ENCODE results near the gene GLS2.
"Not testable (repeated sequence)": the region's sequence is repeated elsewhere in the genome, so short reads cannot be mapped to it uniquely, and the experiment has no call there.

GLS2 gene

DNA sequence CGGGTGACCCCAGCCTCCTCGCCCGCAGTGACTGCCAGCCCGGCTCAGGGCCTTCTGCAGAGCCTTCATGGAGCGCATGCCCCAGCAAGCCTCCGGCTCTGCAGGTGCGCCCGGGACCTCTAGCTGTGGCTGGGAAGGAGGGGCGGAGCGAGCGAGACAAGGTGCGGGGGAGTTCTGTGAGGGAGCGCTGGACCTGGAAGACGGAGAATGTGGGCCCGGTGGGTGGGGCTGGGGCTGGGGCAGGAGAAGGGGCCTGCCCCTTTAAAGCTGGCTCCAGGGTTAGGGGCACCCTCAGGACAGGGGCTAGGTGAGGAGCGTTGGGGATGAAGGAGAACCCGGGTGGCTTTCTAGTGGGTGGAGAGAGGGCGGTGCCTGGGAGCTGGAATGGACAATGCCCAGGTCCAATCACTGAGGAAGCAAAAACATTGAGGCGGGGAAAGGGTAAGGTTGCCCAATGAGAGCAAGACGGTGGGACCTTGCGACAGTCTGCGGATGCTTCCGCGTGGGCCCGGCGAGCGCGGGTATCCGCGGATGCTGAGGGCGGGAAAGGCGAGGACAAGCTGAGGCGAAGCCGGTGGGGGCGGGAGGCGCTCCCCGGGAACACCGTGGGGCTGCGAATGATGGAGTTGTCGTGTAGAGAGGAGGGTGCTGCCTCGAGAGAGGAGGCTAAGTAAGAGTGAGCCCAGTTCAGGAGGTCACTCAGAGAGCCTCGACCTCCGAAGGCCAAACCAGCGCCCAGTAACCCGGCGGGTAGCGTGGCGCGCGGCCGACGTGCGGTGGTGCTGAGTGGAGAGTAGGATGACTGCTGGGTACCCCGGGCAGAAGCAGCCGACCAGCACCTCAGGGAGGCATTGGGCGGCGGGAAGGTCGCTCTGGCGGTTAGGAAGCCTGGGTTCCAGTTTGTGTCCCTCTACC lies at the start of gene GLS2:
Gene GLS2 (minus strand): TSS at position 121 of the 915 bp plus-strand sequence. CDS start 43 bp downstream, at position 78.
- peak; percentile 86 for DNase-seq (ENCODE audit: low spot score)

DNA sequence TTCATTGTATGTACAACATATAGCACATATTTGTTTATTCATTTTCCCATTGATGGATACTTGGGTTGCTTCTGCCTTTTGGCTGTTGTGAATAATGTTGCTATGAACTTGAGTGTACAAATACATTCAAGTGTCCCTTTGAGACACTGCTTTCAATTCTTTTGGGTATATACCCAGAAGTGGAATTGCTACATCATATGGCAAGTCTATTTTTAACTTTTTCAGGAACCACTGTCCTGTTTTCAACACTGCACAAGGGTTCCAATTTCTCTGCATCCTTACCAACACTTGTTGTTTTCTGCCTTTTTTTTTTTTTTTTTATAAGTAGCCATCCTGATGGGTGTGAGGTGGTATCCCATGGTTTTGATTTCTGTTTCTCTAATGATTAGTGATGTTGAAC lies 49.6 kb upstream of the GLS2 start:
- DNase-seq (ENCODE audit: low spot score), result no peak

DNA sequence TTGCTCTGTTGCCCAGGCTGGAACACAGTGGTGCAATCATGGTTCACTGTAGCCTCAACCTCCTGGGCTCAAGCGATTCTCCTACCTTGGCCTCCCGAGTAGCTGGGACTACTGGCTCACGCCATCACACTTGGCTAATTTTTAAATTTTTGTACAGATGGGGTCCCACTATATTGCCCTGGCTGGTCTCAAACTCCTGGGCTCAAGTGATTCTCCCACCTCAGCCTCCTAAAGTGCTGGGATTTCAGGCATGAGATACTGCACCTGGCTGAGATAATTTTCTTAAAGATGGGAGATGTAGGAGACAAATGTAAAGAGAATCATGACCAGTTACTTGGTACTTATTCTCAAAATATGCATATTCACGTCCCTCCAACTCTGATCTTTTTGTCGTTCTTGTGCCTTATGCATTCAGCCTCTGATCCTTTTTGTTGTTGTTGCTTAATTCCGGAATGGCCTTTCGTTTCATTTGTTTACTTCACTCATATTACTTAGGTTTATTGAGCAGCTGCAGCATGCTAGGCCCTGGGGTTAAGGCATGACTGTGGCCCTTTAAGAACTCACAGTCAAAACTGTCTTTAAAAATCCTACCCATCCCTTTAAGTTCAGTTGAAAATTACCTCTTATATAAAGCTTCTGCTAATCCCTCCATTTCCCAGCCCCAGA lies 42.6 kb upstream of the GLS2 start:
- DNase-seq (ENCODE audit: low spot score), result no peak

DNA sequence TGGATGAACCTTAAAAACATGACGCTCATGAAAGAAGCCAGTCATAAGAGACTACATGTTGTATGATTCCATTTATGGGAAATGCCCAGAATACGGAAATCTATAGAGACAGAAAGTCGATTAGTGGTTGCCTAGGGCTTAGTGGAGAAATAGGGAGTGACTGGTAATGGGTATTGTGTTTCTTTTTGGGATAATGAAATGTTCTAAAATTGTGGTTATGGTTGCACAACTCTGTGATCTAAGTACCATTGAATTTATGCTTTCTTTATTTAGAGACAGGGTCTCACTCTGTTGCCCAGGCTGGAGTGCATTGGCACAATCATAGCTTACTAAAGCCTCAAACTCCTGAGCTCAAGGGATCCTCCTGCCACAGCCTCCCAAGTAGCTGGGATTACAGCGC lies 41.7 kb upstream of the GLS2 start:
- no peak for DNase-seq (ENCODE audit: low spot score)

DNA sequence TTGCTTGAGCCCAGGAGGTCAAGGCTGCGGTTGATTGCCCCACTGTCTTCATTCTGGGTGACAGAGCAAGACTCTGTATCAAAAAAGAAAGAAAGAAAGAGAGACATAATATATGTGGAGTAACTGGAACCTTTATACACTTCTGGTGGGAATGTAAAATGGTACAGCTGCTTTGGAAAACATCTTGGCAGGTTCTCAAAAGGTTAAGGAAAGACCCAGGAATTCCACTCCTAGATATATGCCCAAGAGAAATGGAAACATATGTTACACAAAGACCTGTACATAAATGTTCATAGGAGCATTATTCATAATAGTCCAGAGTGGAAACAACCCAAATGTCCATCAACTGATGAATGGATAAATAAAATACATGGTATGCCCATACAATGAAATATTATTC lies 40.9 kb upstream of the GLS2 start:
- no peak for DNase-seq (ENCODE audit: low spot score)

DNA sequence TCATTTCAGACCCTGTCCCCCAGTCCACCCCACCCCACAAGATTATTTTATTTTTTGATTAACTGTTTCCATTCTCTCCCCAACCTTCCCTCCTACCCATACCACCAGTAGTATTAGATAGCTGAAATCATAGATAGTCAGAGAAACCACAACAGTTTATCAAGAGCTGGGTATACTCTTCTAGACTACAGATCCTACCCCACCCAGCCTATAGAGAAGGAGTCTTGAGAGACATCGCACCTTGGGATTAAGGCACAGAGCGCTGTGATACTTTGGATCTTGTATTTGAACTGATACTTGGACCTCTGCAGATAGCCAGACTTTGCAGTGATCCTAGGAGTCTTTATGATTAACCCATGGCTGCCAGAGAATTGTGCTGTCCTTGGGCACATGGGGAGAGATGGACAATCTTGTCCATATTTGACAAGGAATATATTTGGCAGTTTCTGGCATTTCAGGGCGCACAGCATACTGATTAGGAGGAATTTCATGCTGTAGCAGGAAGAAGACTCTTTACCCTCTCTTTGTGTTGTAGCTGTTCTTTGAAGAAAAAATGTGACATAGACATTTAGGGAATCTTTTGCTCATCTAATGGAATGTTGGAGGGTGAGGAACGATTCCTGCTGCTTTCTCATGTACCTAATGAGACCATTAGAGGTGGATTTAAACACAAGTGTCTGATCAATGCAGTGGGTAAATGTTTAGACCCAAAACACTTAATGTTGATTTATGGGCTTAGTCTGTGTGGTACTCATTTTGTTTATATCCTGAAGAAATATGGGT lies 34.6 kb upstream of the GLS2 start:
- no peak for DNase-seq (ENCODE audit: low spot score)

DNA sequence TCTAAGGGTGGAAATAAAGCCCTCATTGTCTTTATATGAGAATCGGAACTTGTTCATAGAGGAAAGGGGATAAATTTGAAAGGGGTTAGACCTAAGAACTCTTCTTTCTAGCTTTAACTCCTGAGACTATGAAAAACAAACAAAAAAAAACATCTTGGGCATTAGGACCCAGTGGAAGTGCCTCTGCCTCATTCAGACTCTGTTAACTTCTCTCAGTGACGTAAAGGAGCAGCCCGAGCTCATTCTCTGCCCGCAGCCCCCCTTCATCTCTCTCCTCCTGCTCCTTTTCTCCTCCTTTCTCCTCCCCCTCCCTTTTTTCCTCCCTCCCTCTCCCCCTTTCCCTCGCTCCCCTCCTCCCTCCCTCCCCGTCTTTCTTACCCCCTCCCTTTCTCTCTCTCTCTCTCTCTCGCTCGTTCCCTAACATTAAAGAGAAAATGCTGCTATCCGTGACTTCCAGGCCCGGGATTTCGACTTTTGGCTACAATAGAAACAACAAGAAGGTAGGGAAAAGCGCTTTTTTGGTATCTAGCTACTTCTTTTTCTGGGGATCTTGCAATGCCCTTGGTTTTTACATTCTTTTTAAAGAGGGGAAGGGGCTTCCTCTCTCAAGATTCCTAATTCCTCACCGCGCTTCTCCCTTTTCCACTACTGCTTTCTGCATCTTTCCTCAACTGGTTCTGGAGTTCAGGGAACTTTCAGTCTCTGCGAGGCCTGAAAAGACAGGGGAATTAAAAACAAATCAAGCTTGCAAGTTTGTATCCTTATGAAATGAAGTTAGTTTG lies 33.8 kb upstream of the GLS2 start, which contains the start of gene RBMS2:
Gene RBMS2 (plus strand): TSS at position 231 of the 782 bp plus-strand sequence. CDS start 204 bp downstream, at position 435.
- DNase-seq (ENCODE audit: low spot score), result peak; percentile 88

DNA sequence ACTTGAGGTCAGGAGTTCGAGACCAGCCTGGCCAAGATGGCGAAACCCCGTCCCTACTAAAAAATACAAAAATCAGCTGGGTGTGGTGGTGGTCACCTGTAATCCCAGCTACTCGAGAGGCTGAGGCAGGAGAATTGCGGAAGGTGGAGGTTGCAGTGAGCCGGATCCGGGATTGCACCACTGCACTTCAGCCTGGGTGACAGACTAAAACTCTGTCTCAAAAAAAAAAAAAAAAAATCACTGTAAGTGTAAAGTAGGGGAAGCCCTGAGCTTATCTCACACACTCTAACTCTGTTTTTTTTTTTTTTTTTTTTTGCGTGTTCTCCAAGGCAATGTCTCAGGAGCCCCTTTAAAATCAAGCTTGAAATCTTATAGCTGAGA lies 33.2 kb upstream of the GLS2 start:
- DNase-seq (ENCODE audit: low spot score), result no peak

DNA sequence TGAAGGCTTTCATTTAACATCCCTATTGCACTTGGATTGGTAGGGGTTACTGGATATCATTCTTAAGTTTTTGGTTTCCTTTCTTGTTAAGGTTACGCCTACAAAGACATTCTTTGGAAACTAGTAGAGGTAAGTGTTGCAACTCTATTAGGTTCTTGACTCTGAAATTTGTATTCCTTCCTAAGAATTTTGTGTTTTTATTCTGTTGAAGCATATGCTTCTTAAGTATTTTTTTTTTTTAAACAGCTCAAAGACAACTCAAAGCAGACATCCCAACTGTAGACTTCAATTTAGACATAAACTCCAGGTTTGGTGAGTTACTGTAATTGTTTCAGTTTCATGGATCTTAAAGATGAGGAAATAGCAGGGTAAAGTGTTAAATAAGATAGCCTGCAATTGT lies 32.5 kb upstream of the GLS2 start:
- DNase-seq (ENCODE audit: low spot score), result no peak

DNA sequence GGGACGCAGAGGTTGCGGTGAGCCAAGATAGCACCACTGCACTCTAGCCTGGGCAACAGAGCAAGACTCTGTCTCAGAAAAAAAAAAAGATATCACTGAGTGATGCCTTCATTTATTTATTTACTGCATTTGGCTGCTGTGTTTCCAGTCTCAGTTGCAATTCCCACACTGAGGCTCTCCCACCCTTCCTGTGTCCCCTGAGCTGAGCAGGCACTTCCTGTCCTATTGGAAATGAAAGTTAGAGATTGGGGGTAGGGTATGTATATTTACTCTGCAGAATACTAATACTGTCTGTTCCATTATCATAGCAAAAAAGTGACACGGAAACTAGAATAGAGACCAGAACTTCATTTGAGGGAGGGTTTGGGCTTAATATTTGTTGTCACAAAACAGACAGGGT lies 32.1 kb upstream of the GLS2 start:
- no peak for DNase-seq (ENCODE audit: low spot score)

DNA sequence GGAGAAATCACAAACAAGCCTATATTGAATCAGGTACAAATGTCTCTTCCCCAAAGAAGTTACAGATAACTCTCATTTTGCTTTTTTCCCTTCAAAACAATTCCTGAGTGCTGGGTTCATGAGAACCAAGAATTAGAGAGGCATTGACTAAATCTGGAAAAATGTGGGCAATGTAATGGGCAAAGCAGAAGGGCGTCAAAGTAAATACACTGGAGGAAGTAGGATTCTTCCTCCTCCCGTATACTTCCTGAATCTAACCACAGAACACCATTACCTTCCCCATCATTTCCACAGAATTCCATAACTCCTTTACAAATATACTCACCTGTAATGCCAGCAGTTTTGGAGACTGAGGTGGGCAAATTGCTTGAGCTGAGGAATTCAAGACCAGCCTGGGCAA lies 30.6 kb upstream of the GLS2 start:
- no peak for DNase-seq (ENCODE audit: low spot score)

DNA sequence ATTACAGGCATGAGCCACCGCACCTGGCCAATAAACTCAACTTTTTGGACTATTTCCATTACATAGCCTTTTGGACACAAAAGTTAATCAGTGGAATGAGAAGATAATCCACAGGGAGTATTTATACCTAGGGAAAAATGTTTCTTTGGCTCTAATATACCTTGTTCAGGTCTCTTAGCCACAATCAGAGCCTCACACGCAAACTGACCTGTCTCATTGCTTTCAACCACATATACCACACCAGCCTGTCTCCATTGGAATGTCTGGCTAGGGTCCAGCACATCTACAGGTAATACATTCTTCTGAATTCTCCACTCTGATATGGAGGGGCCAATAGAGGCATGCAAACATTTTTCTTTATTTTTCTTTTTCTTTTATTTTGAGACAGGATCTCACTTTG lies 29.9 kb upstream of the GLS2 start:
- no peak for DNase-seq (ENCODE audit: low spot score)

DNA sequence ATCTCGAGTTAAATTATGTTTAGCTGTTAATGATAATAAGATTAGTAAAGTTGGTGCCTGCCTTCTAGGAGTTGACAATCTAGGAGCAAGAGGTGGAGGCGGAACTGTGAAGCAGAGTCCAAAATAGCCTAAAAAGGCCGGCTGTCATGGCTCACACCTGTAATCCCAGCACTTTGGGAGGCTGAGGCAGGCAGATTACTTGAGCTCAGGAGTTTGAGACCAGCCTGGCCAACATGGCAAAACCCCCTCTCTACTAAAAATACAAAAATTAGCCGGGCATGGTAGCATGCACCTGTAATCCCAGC lies 26.0 kb upstream of the GLS2 start:
- DNase-seq (ENCODE audit: low spot score), result not testable (repeated sequence)

DNA sequence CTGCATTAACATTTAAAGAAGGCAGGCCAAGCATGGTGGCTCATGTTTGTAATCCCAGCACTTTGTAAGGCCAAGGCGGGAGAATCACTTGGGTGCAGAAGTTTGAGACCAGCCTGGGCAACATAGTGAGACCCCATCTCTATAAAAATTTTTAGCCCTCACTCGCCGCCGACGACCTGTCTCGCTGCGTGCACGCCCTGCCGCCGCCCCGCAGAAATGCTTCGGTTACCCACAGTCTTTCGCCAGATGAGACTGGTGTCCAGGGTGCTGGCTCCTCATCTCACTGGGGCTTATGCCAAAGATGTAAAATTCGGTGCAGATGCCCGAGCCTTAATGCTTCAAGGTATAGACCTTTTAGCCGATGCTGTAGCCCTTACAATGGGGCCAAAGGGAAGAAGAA lies 22.8 kb upstream of the GLS2 start:
- DNase-seq (ENCODE audit: low spot score), result no peak

DNA sequence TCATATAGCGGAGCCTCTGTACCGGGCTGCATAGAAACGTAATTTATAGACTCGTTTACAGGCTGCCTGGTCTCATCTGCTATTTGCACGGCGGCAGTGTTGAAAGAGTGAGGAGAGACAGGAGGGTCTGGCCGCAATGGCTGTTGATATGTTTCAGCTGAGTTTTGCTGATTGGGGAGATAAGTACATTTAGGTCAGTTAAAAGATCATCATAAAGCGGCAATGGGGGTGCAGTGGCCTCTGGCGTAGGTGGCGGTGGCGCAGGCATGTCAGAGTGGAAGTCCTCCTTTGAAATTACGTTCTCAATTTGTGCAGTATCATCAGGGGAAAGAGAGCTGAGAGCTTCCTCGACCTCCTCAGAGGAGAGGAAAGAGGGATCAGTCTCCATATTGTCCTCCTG lies 11.9 kb upstream of the GLS2 start:
- DNase-seq (ENCODE audit: low spot score), result not testable (repeated sequence)

DNA sequence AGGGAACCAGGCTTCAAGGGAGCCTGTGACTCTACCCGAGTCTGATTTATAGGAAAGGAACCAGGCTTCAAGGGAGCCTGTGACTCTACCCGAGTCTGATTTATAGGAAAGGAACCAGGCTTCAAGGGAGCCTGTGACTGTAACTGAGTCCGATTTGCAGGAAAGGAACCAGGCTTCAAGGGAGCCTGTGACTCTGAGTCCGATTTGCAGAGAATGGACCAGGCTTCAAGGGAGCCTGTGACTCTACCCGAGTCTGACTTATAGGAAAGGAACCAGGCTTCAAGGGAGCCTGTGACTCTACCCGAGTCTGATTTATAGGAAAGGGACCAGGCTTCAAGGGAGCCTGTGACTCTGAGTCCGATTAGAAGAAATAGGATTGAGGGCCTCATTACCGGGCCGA lies 11.5 kb upstream of the GLS2 start:
- not testable (repeated sequence) for DNase-seq (ENCODE audit: low spot score)

DNA sequence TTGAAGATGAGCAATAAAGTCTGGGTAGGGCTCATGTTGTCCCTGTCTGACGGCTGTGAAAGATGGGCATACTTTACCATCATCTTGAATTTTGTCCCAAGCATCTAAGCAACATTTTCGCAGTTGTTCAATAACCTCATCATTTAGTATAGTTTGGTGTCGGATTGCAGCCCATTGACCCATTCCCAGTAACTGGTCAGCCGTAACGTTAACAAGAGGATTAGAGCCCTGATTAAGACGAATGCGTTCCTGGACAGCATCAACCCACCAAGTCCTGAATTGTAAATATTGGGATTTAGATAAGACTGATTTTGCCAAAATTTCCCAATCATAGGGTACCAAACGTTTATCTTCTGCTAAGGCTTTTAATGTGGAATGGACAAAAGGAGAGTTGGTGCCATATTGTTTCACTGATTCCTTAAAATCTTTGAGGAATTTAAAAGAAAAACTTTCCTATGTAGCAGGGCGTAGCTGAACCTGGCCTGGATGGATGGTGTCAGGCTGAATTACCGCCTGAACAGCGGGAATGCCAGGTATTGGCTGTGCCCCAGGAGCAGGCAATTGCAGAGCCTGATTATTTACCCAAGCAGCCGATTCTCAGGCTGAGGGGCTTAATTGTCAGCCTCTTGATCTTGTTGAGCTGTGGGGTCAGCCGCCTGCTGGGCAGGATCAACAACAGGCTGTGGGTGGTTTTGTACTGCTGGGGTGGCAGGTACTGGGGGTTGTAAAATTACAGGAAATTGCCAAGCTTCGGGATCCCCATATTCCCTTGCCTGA lies 10.4 kb upstream of the GLS2 start:
- not testable (repeated sequence) for DNase-seq (ENCODE audit: low spot score)

DNA sequence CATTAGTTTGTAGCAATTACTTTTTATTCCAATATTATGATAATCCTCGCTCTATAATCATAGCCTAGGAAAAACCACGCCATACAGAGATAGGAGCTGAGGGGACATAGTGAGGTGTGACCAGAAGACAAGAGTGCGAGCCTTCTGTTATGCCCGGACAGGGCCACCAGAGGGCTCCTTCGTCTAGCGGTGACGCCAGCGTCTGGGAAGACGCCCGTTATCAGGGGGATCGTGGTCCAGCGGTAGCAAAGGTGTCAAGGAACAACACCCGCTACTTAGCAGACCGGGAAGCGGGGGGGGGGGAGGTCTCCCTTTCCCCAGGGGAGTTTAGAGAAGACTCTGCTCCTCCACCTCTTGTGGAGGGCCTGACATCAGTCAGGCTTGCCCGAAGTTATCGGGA lies 8.7 kb upstream of the GLS2 start:
- not testable (repeated sequence) for DNase-seq (ENCODE audit: low spot score)

DNA sequence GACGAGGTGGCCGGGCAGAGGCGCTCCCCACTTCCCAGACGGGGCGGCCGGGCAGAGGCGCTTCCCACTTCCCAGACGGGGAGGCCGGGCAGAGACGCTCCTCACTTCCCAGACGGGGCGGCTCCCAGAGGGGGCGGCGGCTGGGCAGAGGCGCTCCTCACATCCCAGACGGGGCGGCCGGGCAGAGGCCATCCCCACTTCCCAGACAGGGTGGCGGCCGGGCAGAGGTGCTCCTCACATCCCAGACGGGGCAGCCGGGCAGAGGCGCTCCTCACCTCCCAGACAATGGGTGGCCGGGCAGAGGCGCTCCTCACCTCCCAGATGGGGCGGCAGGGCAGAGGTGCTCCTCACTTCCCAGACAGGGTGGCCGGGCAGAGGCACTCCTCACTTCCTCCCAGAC lies 6.5 kb upstream of the GLS2 start:
- DNase-seq (ENCODE audit: low spot score), result not testable (repeated sequence)

DNA sequence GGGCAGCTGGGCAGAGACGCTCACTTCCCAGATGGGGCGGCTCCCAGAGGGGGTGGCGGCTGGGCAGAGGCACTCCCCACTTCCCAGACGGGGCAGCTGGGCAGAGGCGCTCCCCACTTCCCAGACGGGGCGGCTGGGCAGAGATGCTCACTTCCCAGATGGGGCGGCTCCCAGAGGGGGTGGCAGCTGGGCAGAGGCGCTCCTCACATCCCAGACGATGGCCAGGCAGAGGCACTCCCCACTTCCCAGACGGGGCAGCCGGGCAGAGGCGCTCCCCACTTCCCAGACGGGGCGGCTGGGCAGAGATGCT lies 6.1 kb upstream of the GLS2 start:
- DNase-seq (ENCODE audit: low spot score), result not testable (repeated sequence)

DNA sequence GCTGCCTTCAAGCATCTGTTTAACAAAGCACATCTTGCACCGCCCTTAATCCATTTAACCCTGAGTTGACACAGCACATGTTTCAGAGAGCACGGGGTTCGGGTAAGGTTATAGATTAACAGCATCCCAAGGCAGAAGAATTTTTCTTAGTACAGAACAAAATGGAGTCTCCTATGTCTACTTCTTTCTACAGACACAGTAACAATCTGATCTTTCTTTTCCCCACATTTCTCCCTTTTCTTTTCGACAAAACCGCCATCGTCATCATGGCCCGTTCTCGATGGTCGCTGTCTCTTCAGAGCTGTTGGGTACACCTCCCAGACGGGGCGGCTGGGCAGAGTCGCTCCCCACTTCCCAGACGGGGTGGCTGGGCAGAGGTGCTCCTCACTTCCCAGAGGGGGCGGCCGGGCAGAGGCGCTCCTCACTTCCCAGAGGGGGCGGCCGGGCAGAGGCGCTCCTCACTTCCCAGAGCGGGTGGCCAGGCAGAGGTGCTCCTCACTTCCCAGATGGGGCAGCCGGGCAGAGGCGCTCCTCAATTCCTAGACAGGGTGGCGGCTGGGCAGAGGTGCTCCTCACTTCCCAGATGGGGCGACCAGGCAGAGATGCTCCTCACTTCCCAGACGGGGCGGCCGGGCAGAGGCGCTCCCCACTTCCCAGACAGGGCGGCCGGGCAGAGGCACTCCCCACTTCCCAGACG lies 5.6 kb upstream of the GLS2 start:
- not testable (repeated sequence) for DNase-seq (ENCODE audit: low spot score)
